H9 (cell line): ENCODE measurements around the gene CNDP2. TPM values are rescaled to one million over a fixed set of nuclear protein-coding genes. Genes with fewer than 3 reads are reported as not detected.

Source experiments
- DNase-seq: peaks from one replicate; pipeline ENCODE4 v3.0.0-alpha.2; 2017
- H2AFZ ChIP-seq: one replicate; pipeline ENCODE4 v1.6.1; 2013; ENCODE audit warnings: mild to moderate bottlenecking, low read length, control low read depth, moderate library complexity
- H2AK5ac ChIP-seq: 2 replicates; pipeline ENCODE4 v1.6.1; 2013; ENCODE audit warnings: low read length, control low read depth, mixed read lengths; ENCODE audit not compliant: insufficient read length
- H2BK120ac ChIP-seq: one replicate; pipeline ENCODE4 v1.6.1; 2013; ENCODE audit warnings: low read depth, mild to moderate bottlenecking, low read length, control low read depth, inconsistent platforms; ENCODE audit not compliant: poor library complexity, severe bottlenecking
- H2BK12ac ChIP-seq: 2 replicates; pipeline ENCODE4 v1.6.1; 2013; ENCODE audit warnings: low read length, control low read depth, mixed read lengths, low read depth; ENCODE audit not compliant: insufficient read length
- H2BK15ac ChIP-seq: 2 replicates; pipeline ENCODE4 v1.6.1; 2013; ENCODE audit warnings: low read depth, low read length, control low read depth
- H2BK20ac ChIP-seq: one replicate; pipeline ENCODE4 v1.6.1; 2013; ENCODE audit warnings: low read depth, mild to moderate bottlenecking, low read length, control low read depth, inconsistent platforms; ENCODE audit not compliant: poor library complexity, severe bottlenecking
- H2BK5ac ChIP-seq: 2 replicates; pipeline ENCODE4 v1.6.1; 2013; ENCODE audit warnings: low read length, control low read depth, mixed read lengths; ENCODE audit not compliant: insufficient read length
- H3K14ac ChIP-seq: 2 replicates; pipeline ENCODE4 v1.6.1; 2013; ENCODE audit warnings: low read length, control low read depth; ENCODE audit not compliant: insufficient read depth
- H3K18ac ChIP-seq: 2 replicates; pipeline ENCODE4 v1.6.1; 2013; ENCODE audit warnings: low read depth, mild to moderate bottlenecking, mixed read lengths, low read length, control low read depth; ENCODE audit not compliant: insufficient read length
- H3K23ac ChIP-seq: 2 replicates; pipeline ENCODE4 v1.6.1; 2013; ENCODE audit warnings: low read length, control low read depth, mixed read lengths, low read depth; ENCODE audit not compliant: insufficient read length
- H3K23me2 ChIP-seq: 2 replicates; pipeline ENCODE4 v1.6.1; 2013; ENCODE audit warnings: low read depth, mild to moderate bottlenecking, mixed read lengths, low read length, control low read depth; ENCODE audit not compliant: insufficient read length, poor library complexity, severe bottlenecking
- H3K27ac ChIP-seq: 2 replicates; pipeline ENCODE4 v1.5.1; 2013; ENCODE audit warnings: low read length, control low read depth, mixed read lengths, low read depth; ENCODE audit not compliant: insufficient read length
- H3K27me3 ChIP-seq: 2 replicates; pipeline ENCODE4 v1.6.1; 2013; ENCODE audit warnings: low read length, control low read depth, inconsistent platforms; ENCODE audit not compliant: insufficient read depth
- H3K4ac ChIP-seq: 2 replicates; pipeline ENCODE4 v1.6.1; 2013; ENCODE audit warnings: low read depth, mild to moderate bottlenecking, control low read depth, inconsistent platforms, low read length, moderate library complexity
- H3K4me1 ChIP-seq: 2 replicates; pipeline ENCODE4 v1.6.1; 2013; ENCODE audit warnings: low read length, control low read depth, inconsistent platforms; ENCODE audit not compliant: insufficient read depth
- H3K4me2 ChIP-seq: 2 replicates; pipeline ENCODE4 v1.6.1; 2013; ENCODE audit warnings: low read length, control low read depth, mixed read lengths; ENCODE audit not compliant: insufficient read length, insufficient read depth
- H3K56ac ChIP-seq: 2 replicates; pipeline ENCODE4 v1.6.1; 2013; ENCODE audit warnings: low read depth, mild to moderate bottlenecking, mixed read lengths, low read length, control low read depth; ENCODE audit not compliant: insufficient read length
- H3K79me1 ChIP-seq: 2 replicates; pipeline ENCODE4 v1.6.1; 2013; ENCODE audit warnings: low read depth, mild to moderate bottlenecking, moderate library complexity, low read length, control low read depth, inconsistent platforms; ENCODE audit not compliant: insufficient read depth, poor library complexity, severe bottlenecking
- H3K79me2 ChIP-seq: 2 replicates; pipeline ENCODE4 v1.6.1; 2013; ENCODE audit warnings: low read length, control low read depth, inconsistent platforms; ENCODE audit not compliant: insufficient read depth
- H3K9ac ChIP-seq: 2 replicates; pipeline ENCODE4 v1.6.1; 2013; ENCODE audit warnings: low read length, control low read depth, mixed read lengths; ENCODE audit not compliant: insufficient read length; ENCODE audit errors: extremely low read depth
- H3K9me3 ChIP-seq: one replicate; pipeline ENCODE4 v1.6.1; 2013; ENCODE audit warnings: low read depth, low read length, inconsistent platforms; ENCODE audit not compliant: control insufficient read depth
- H3T11ph ChIP-seq: one replicate; pipeline ENCODE4 v1.6.1; 2013; ENCODE audit warnings: mild to moderate bottlenecking, low read length, control low read depth, inconsistent platforms
- H4K20me1 ChIP-seq: one replicate; pipeline ENCODE4 v1.6.1; 2013; ENCODE audit not compliant: control insufficient read depth, insufficient read length, insufficient read depth
- H4K5ac ChIP-seq: 2 replicates; pipeline ENCODE4 v1.6.1; 2013; ENCODE audit warnings: low read depth, mild to moderate bottlenecking, mixed read lengths, low read length, control low read depth; ENCODE audit not compliant: insufficient read length
- H4K8ac ChIP-seq: replicated peaks from 2 replicates; pipeline ENCODE4 v1.6.1; 2013; ENCODE audit warnings: low read length, control low read depth, mixed read lengths, low read depth; ENCODE audit not compliant: insufficient read length
- H4K91ac ChIP-seq: 2 replicates; pipeline ENCODE4 v1.6.1; 2013; ENCODE audit warnings: low read depth, mild to moderate bottlenecking, moderate library complexity, mixed read lengths, low read length, control low read depth; ENCODE audit not compliant: insufficient read length
- H3K27ac Mint-ChIP-seq, 3 experiments: 2 replicates in 2 of 3; 3 replicates in 1 of 3; pipeline ENCODE4 v1.8.0; 2020 to 2021; ENCODE audit warnings: mixed read lengths in 3 of 3, mild to moderate bottlenecking in 1 of 3, moderate library complexity in 1 of 3
- H3K27me3 Mint-ChIP-seq: 2 replicates; pipeline ENCODE4 v1.8.0; 2021; ENCODE audit warnings: low read depth, mild to moderate bottlenecking, moderate library complexity, mixed read lengths
- H3K36me3 Mint-ChIP-seq, 3 experiments: 2 replicates in 2 of 3; 3 replicates in 1 of 3; pipeline ENCODE4 v1.8.0; 2020 to 2021; ENCODE audit warnings: low read depth in 3 of 3, mixed read lengths in 3 of 3; ENCODE audit not compliant: insufficient read depth in 1 of 3
- H3K4me1 Mint-ChIP-seq, 2 experiments: 2 replicates each; pipeline ENCODE4 v1.8.0; 2020; ENCODE audit warnings: mixed read lengths in 2 of 2
- H3K4me3 Mint-ChIP-seq, 2 experiments: 2 replicates in 1 of 2; 3 replicates in 1 of 2; pipeline ENCODE4 v1.8.0; 2020 to 2021; ENCODE audit warnings: mild to moderate bottlenecking in 2 of 2, mixed read lengths in 2 of 2, moderate library complexity in 1 of 2
- H3K9me3 Mint-ChIP-seq, 2 experiments: 2 replicates in 1 of 2; 3 replicates in 1 of 2; pipeline ENCODE4 v1.8.0; 2020; ENCODE audit warnings: mild to moderate bottlenecking in 2 of 2, mixed read lengths in 2 of 2, moderate library complexity in 1 of 2
- CTCF ChIP-seq: fragments of 200-600 bp; sonication (generic); conservative IDR thresholded peaks from 3 replicates; pipeline ENCODE4 v1.8.0; 2021; ENCODE audit warnings: antibody characterized with exemption, mild to moderate bottlenecking
- WGBS: extraction: QIAGEN DNeasy Blood & Tissue Kit; methylation state at CpG from one replicate; pipeline ENCODE4 v1.1.7; 2013; ENCODE audit warnings: missing lambda C conversion rate, low lambda C conversion rate, mixed read lengths; ENCODE audit not compliant: insufficient read length; ENCODE audit errors: extremely low coverage; 5-methylcytosine and 5-hydroxymethylcytosine counted together
- total RNA-seq: library from RNA; stranded (reverse); gene quantifications from 2 replicates; pipeline ENCODE4 v1.2.1, GENCODE V29; 2021

CNDP2 gene
- total RNA-seq, 1 experiment from 2014 or later: 212 TPM

DNA sequence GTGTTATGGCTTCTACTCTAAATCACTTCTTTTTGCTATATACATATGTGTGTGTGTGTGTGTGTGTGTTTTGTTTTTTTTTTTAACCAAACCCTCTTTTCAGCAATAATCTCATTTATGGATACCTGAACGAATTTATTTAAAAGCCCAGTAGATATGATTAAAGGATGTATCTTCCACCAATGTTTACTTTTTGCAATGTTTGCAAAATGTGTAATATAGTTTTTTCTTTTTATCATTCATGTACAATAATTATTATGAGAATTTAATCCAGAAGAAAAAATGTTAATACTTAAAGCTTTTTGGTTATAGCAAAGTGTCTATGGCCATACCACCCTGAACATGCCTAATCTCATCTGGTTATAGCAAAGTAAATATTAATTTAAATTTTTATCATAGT, 1.6 kb upstream of the CNDP2 start:
- WGBS: no CpG with 5 or more reads among the region's 1 CpG
- H2BK12ac ChIP-seq: no peak overlapping the region
- H2AK5ac ChIP-seq: no peak overlapping the region

More for the DNA sequence above, 1.6 kb upstream of the CNDP2 start:
- Histone ChIP-seq H2BK120ac (no peak overlapping the region), H3K79me1 (peaks cover 4% of the 10 kb centered on the region), H3K56ac (no peak overlapping the region), H3K23me2 (peaks cover 7% of the 10 kb centered on the region), H3K9ac (no peak overlapping the region), H2AFZ (no peak overlapping the region), H3K27ac (no peak overlapping the region), H3K14ac (no peak overlapping the region), H2BK5ac (no peak overlapping the region), H3K9me3 (no peaks in the 10 kb centered on the region), H4K5ac (no peak overlapping the region), H4K91ac (no peak overlapping the region), H4K8ac (no peak overlapping the region), H2BK20ac (no peak overlapping the region), H2BK15ac (no peak overlapping the region), H3K4me2 (no peak overlapping the region), H4K20me1 (no peaks in the 10 kb centered on the region), H3T11ph (no peak overlapping the region), H3K79me2 (peaks cover 9% of the 10 kb centered on the region), H3K18ac (no peak overlapping the region), H3K23ac (no peak overlapping the region), H3K4me1 (peaks cover 3% of the 10 kb centered on the region; the same call in 1 of the 2 replicates), H3K27me3 (no peaks in the 10 kb centered on the region), H3K4ac (no peak overlapping the region)
- Mint-ChIP-seq H3K4me3 (peak overlapping the region in 1 of 2 experiments; percentile 68; a peak in 4 of 5 replicates), H3K27ac (no peak overlapping the region), H3K9me3 (peaks cover 2 to 4% of the 10 kb centered on the region in 2 experiments; a peak in 3 of 5 replicates), H3K4me1 (peaks cover 18 to 22% of the 10 kb centered on the region in 2 experiments), H3K27me3 (0 out of 2 replicates have a peak, but pooled peaks cover 1% of the 10 kb centered on the region), H3K36me3 (peaks cover 6 to 12% (median 11%) of the 10 kb centered on the region in 3 experiments; a peak in 5 of 7 replicates)
- TF ChIP-seq CTCF: no peak
- no peak for DNase-seq
